ENCODE measurements around the gene PDCD6IP.

Gene PDCD6IP

GRCh38 chr3:33803252-33803651 is 4.8 kb downstream of the PDCD6IP start:
- Histone ChIP-seq H3K79me2 (ENCODE audit: control insufficient read depth, low read length) (peaks cover 97% of the 10 kb centered on the region), H3K4me3 (ENCODE audit: low read length) (no peak overlapping the region), H3K4me1 (ENCODE audit: control insufficient read depth, low read length) (peaks cover 50% of the 10 kb centered on the region), H3F3A (ENCODE audit: control insufficient read depth, insufficient read depth) (no peaks in the 10 kb centered on the region), H3K36me3 (ENCODE audit: control insufficient read depth, low read length) (peaks cover 66% of the 10 kb centered on the region), H3K9me3 (ENCODE audit: control insufficient read depth, insufficient read depth, low read length) (no peaks in the 10 kb centered on the region), H3K9me2 (replicated peaks; ENCODE audit: control insufficient read depth, low read length) (no peaks in the 10 kb centered on the region), H3K4me2 (ENCODE audit: low read length) (peak overlapping the region; percentile 5; the same call in 1 of the 2 replicates), H3K27me3 (ENCODE audit: control insufficient read depth, low read length) (no peaks in the 10 kb centered on the region), H3K27ac (ENCODE audit: low read depth, low read length) (no peak overlapping the region), H4K20me1 (ENCODE audit: control insufficient read depth, insufficient read depth, low read depth, low read length) (no peaks in the 10 kb centered on the region)
- TF ChIP-seq CTCF (IDR thresholded peaks at IDR 0.05; ENCODE audit: low read depth, low read length, poor library complexity, severe bottlenecking) (no peak), EZH2phosphoT487 (IDR thresholded peaks at IDR 0.05; ENCODE audit: borderline replicate concordance, low read length) (no peak)

- Histone ChIP-seq H3K4me3 (ENCODE audit: low read length) (no peak overlapping the region), H3K27me3 (ENCODE audit: control insufficient read depth, low read length) (no peaks in the 10 kb centered on the region), H3K27ac (ENCODE audit: low read depth, low read length) (no peak overlapping the region), H3K4me1 (ENCODE audit: control insufficient read depth, low read length) (peaks cover 50% of the 10 kb centered on the region), H3K79me2 (ENCODE audit: control insufficient read depth, low read length) (peaks cover 99% of the 10 kb centered on the region), H3K9me3 (ENCODE audit: control insufficient read depth, insufficient read depth, low read length) (no peaks in the 10 kb centered on the region), H3K4me2 (ENCODE audit: low read length) (peak overlapping the region; percentile 14; the same call in 1 of the 2 replicates), H3F3A (ENCODE audit: control insufficient read depth, insufficient read depth) (no peaks in the 10 kb centered on the region), H3K9me2 (replicated peaks; ENCODE audit: control insufficient read depth, low read length) (no peaks in the 10 kb centered on the region), H3K36me3 (ENCODE audit: control insufficient read depth, low read length) (peaks cover 68% of the 10 kb centered on the region), H4K20me1 (ENCODE audit: control insufficient read depth, insufficient read depth, low read depth, low read length) (peaks cover 7% of the 10 kb centered on the region; the same call in 1 of the 2 replicates)
- no peak for TF ChIP-seq CTCF (IDR thresholded peaks at IDR 0.05; ENCODE audit: low read depth, low read length, poor library complexity, severe bottlenecking)
- TF ChIP-seq EZH2phosphoT487 (IDR thresholded peaks at IDR 0.05; ENCODE audit: borderline replicate concordance, low read length): no peak
These were observed 5.6 kb downstream of the PDCD6IP start for GRCh38 chr3:33803894-33804526.

GRCh38 chr3:33807191-33807590 is 8.8 kb downstream of the PDCD6IP start:
- peaks cover 60% of the 10 kb centered on the region for H3K36me3 ChIP-seq (ENCODE audit: control insufficient read depth, low read length)
- no peaks in the 10 kb centered on the region for H3K9me3 ChIP-seq (ENCODE audit: control insufficient read depth, insufficient read depth, low read length)
- no peak overlapping the region for H3K4me2 ChIP-seq (ENCODE audit: low read length)
- no peak for TF ChIP-seq CTCF (IDR thresholded peaks at IDR 0.05; ENCODE audit: low read depth, low read length, poor library complexity, severe bottlenecking)
- no peak for TF ChIP-seq EZH2phosphoT487 (IDR thresholded peaks at IDR 0.05; ENCODE audit: borderline replicate concordance, low read length)
- no peaks in the 10 kb centered on the region for H3F3A ChIP-seq (ENCODE audit: control insufficient read depth, insufficient read depth)
- H3K9me2 ChIP-seq (replicated peaks; ENCODE audit: control insufficient read depth, low read length): no peaks in the 10 kb centered on the region
- peaks cover 17% of the 10 kb centered on the region; the same call in 1 of the 2 replicates for H4K20me1 ChIP-seq (ENCODE audit: control insufficient read depth, insufficient read depth, low read depth, low read length)
- no peak overlapping the region for H3K4me3 ChIP-seq (ENCODE audit: low read length)
- no peak overlapping the region for H3K27ac ChIP-seq (ENCODE audit: low read depth, low read length)
- H3K4me1 ChIP-seq (ENCODE audit: control insufficient read depth, low read length): peaks cover 27% of the 10 kb centered on the region
- H3K27me3 ChIP-seq (ENCODE audit: control insufficient read depth, low read length): no peaks in the 10 kb centered on the region
- peaks cover 96% of the 10 kb centered on the region for H3K79me2 ChIP-seq (ENCODE audit: control insufficient read depth, low read length)

Data from DOHH2 (cell line).